T-helper 1 cell treated with Interleukin-12 subunit alpha and Interleukin-12 subunit beta and Interleukin-4 antibody, amounts not matched to agents 30 μg/mL and 1 μg/mL, for 36 hours (primary cell): ENCODE measurements around the gene CCDC89.

Experiments
- H3K27ac Mint-ChIP-seq: one replicate; pipeline ENCODE4 v1.8.0; 2021; ENCODE audit warnings: mild to moderate bottlenecking, mixed read lengths
- H3K27me3 Mint-ChIP-seq: one replicate; pipeline ENCODE4 v1.8.0; 2021; ENCODE audit warnings: low read depth, mixed read lengths
- H3K36me3 Mint-ChIP-seq: one replicate; pipeline ENCODE4 v1.8.0; 2021; ENCODE audit warnings: low read depth, mixed read lengths
- H3K4me1 Mint-ChIP-seq: one replicate; pipeline ENCODE4 v1.8.0; 2021; ENCODE audit warnings: low read depth, mixed read lengths
- H3K4me3 Mint-ChIP-seq: one replicate; pipeline ENCODE4 v1.8.0; 2021; ENCODE audit warnings: mild to moderate bottlenecking, moderate library complexity, mixed read lengths
- H3K9me3 Mint-ChIP-seq: one replicate; pipeline ENCODE4 v1.8.0; 2021; ENCODE audit warnings: mixed read lengths

CCDC89 gene

GRCh38 chr11:85685820-85686459 lies at the start of gene CCDC89:
CCDC89 (minus strand) TSS chr11:85686195; CDS start chr11:85686130, 65 bp downstream.
- Mint-ChIP-seq H3K4me3 (no peak within 1 kb of the TSS), H3K36me3 (peaks cover 23% of the 10 kb centered on the region), H3K27ac (no peak within 1 kb of the TSS), H3K9me3 (no peaks in the 10 kb centered on the region), H3K4me1 (peaks cover 17% of the 10 kb centered on the region), H3K27me3 (no peaks in the 10 kb centered on the region)

GRCh38 chr11:85732965-85733364 lies 47.0 kb upstream of the CCDC89 start:
- Mint-ChIP-seq H3K36me3 (peaks cover 69% of the 10 kb centered on the region), H3K9me3 (peaks cover 9% of the 10 kb centered on the region), H3K4me3 (no peak overlapping the region), H3K27me3 (no peaks in the 10 kb centered on the region), H3K4me1 (peaks cover 10% of the 10 kb centered on the region), H3K27ac (no peak overlapping the region)

GRCh38 chr11:85726381-85726780 lies 40.4 kb upstream of the CCDC89 start:
- Mint-ChIP-seq H3K36me3 (peaks cover 68% of the 10 kb centered on the region), H3K4me1 (peaks cover 4% of the 10 kb centered on the region), H3K27me3 (no peaks in the 10 kb centered on the region), H3K9me3 (peaks cover 9% of the 10 kb centered on the region), H3K4me3 (no peak overlapping the region), H3K27ac (no peak overlapping the region)

GRCh38 chr11:85725510-85726258 lies 39.7 kb upstream of the CCDC89 start:
- H3K4me3 Mint-ChIP-seq: no peak overlapping the region
- peaks cover 9% of the 10 kb centered on the region for H3K9me3 Mint-ChIP-seq
- no peak overlapping the region for H3K27ac Mint-ChIP-seq
- H3K27me3 Mint-ChIP-seq: peaks cover 3% of the 10 kb centered on the region
- peaks cover 3% of the 10 kb centered on the region for H3K4me1 Mint-ChIP-seq
- peaks cover 63% of the 10 kb centered on the region for H3K36me3 Mint-ChIP-seq

GRCh38 chr11:85724748-85725465 lies 38.9 kb upstream of the CCDC89 start:
- H3K27ac Mint-ChIP-seq: no peak overlapping the region

GRCh38 chr11:85723088-85723487 lies 37.1 kb upstream of the CCDC89 start:
- H3K4me3 Mint-ChIP-seq: no peak overlapping the region
- H3K36me3 Mint-ChIP-seq: peaks cover 58% of the 10 kb centered on the region
- H3K27ac Mint-ChIP-seq: no peak overlapping the region
- peaks cover 3% of the 10 kb centered on the region for H3K4me1 Mint-ChIP-seq
- H3K27me3 Mint-ChIP-seq: peaks cover 3% of the 10 kb centered on the region
- H3K9me3 Mint-ChIP-seq: no peaks in the 10 kb centered on the region

More at GRCh38 chr11:85724748-85725465, 38.9 kb upstream of the CCDC89 start:
- Mint-ChIP-seq H3K27me3 (peaks cover 3% of the 10 kb centered on the region), H3K4me1 (peaks cover 3% of the 10 kb centered on the region), H3K9me3 (peaks cover 7% of the 10 kb centered on the region), H3K36me3 (peaks cover 62% of the 10 kb centered on the region), H3K4me3 (no peak overlapping the region)

GRCh38 chr11:85721191-85721590 lies 35.2 kb upstream of the CCDC89 start:
- Mint-ChIP-seq H3K9me3 (no peaks in the 10 kb centered on the region), H3K4me3 (no peak overlapping the region), H3K36me3 (peaks cover 54% of the 10 kb centered on the region), H3K27ac (no peak overlapping the region), H3K4me1 (no peaks in the 10 kb centered on the region), H3K27me3 (peaks cover 3% of the 10 kb centered on the region)

- no peak overlapping the region for H3K27ac Mint-ChIP-seq
- H3K36me3 Mint-ChIP-seq: peaks cover 44% of the 10 kb centered on the region
- H3K4me3 Mint-ChIP-seq: no peak overlapping the region
- H3K4me1 Mint-ChIP-seq: no peaks in the 10 kb centered on the region
- H3K27me3 Mint-ChIP-seq: peaks cover 3% of the 10 kb centered on the region
- H3K9me3 Mint-ChIP-seq: no peaks in the 10 kb centered on the region
Observed at GRCh38 chr11:85718991-85719807, 33.2 kb upstream of the CCDC89 start.

GRCh38 chr11:85718126-85718943 lies 32.3 kb upstream of the CCDC89 start:
- Mint-ChIP-seq H3K27ac (no peak overlapping the region), H3K27me3 (peaks cover 3% of the 10 kb centered on the region), H3K4me1 (no peaks in the 10 kb centered on the region), H3K4me3 (no peak overlapping the region), H3K9me3 (no peaks in the 10 kb centered on the region), H3K36me3 (peaks cover 48% of the 10 kb centered on the region)

GRCh38 chr11:85717429-85717828 lies 31.4 kb upstream of the CCDC89 start:
- Mint-ChIP-seq H3K4me1 (no peaks in the 10 kb centered on the region), H3K36me3 (peaks cover 50% of the 10 kb centered on the region), H3K4me3 (no peak overlapping the region), H3K27me3 (peaks cover 3% of the 10 kb centered on the region), H3K9me3 (no peaks in the 10 kb centered on the region), H3K27ac (no peak overlapping the region)

- Mint-ChIP-seq H3K4me1 (no peaks in the 10 kb centered on the region), H3K27me3 (no peaks in the 10 kb centered on the region), H3K36me3 (peaks cover 44% of the 10 kb centered on the region), H3K27ac (no peak overlapping the region), H3K4me3 (no peak overlapping the region), H3K9me3 (no peaks in the 10 kb centered on the region)
Observed at GRCh38 chr11:85712953-85713352, 27.0 kb upstream of the CCDC89 start.

- H3K9me3 Mint-ChIP-seq: no peaks in the 10 kb centered on the region
- H3K4me3 Mint-ChIP-seq: no peak overlapping the region
- H3K4me1 Mint-ChIP-seq: peaks cover 3% of the 10 kb centered on the region
- H3K36me3 Mint-ChIP-seq: peaks cover 48% of the 10 kb centered on the region
- H3K27me3 Mint-ChIP-seq: no peaks in the 10 kb centered on the region
- H3K27ac Mint-ChIP-seq: no peak overlapping the region
Observed at GRCh38 chr11:85710917-85711316, 24.9 kb upstream of the CCDC89 start.

- Mint-ChIP-seq H3K27me3 (no peaks in the 10 kb centered on the region), H3K36me3 (peaks cover 48% of the 10 kb centered on the region), H3K4me3 (no peak overlapping the region), H3K4me1 (peaks cover 3% of the 10 kb centered on the region), H3K9me3 (no peaks in the 10 kb centered on the region), H3K27ac (no peak overlapping the region)
Observed at GRCh38 chr11:85709941-85710702, 24.1 kb upstream of the CCDC89 start.
